DMS 273 treated with DMSO at 0.1 percent for 48 hours (cell line): ENCODE measurements around the gene ZNF285.
A peak's percentile ranks its signal among the peaks of the same experiment; 100 is the strongest.
"Not testable (repeated sequence)": the region's sequence is repeated elsewhere in the genome, so short reads cannot be mapped to it uniquely, and the experiment has no call there.

Experiments used
- DNase-seq: peaks from one replicate; lab custom pipeline; 2025; lab: John Stamatoyannopoulos, UW

ZNF285 gene

DNA sequence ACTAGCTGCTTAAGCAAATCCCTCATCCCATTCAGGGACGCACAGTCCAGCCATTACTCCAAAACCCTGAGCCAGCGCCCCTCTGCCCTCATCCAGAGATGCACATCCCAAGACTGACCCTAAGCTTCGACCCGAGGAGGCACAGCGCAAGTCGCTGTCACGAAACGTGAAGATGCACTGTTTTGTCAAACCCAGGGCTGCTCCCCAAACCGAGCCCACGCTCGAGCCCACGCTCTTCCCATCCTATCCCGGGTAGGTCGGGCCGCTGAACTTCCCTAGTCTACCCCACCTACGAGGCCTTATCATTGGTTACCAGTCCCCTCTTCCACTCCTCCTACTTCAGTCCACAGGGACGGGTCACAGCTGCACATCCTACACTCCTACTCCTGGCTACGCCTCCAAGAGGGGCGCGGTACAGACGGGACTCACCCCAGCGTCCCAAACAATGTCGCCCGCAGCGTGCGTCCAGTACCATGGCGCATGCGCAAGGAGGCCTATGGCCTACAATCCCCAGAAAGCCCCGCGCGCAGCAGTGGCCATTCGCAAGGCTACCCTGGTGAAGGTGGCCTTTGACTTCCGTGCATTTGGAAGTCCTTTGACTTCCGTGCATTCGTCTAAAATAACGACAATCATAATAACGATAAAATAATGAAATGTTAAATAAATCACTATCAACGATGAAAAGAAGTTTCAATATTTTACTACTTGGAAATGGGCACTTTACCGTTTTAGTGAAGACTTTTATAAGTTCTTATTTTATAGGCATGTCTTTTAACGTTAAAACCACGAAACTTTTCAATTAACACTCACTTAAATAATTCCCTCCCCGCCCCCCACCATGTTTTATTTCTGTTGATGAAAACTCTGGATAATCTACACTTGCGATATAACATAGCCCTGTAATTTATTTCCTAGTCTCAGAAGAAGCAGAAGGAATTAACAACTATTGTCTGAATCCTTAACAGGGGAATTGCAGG lies at the start of gene ZNF285:
ZNF285 (minus strand) TSS at position 470 of the 977 bp plus-strand sequence. CDS start 4,395 bp downstream, outside the sequence.
- no peak for DNase-seq

DNA sequence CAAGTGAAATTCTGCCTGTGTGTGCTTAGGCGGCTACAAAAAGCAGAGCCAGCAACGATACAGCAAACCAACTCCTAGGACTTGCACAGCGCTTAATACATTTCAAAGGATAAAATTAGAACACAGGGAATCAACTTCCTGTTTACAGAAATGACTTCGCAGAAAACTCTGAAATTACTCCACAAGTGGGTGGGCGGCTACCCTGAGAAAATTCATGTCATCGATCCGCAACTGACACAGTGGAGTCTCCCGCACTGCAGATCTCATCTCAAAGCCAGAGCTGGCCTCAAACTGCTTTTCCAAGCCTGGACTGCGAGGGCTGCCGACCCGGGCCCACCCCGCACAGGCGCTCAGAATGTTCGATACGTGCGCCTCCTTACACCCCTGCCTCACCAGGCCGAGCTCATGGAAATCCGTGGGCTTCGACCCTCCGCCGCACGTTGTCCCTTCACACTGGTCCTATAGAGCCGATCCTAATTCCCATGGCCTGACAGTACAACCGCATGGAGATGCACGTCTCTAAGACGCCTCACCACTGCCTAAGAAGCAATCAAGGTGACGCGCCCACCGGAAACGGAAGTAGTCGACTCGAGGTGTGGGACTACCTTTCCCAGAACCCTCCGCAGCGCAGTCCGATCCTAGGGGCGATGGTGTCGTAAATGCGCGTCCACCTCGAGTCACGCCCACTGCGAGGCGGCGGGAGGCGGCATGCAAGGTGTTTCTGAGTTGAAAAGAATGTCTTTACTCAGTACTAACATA lies 46.7 kb upstream of the ZNF285 start, which contains the start of gene ZNF229:
ZNF229 (minus strand) TSS at position 557 of the 759 bp plus-strand sequence. CDS start 5,625 bp downstream, outside the sequence.
- DNase-seq, result peak; percentile 68

DNA sequence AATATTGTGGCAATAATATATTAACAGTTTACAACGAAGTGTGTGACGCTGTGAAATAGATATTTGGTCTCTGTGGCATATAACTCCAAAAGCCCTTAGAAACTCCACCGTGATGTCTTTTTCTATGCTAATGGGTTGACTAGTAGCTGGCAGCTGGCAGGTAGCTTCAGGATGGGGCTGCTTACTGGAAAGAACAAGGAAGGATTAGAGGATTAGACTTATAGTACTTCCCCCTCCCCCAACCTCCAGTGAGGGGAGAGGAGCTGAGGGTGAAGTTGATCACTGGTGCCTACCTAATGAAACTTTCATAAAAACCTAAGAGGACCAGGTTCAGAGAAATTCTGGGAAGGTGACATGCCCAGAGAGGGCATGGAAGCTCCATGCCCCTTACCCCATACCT lies 37.0 kb upstream of the ZNF285 start:
- no peak for DNase-seq

DNA sequence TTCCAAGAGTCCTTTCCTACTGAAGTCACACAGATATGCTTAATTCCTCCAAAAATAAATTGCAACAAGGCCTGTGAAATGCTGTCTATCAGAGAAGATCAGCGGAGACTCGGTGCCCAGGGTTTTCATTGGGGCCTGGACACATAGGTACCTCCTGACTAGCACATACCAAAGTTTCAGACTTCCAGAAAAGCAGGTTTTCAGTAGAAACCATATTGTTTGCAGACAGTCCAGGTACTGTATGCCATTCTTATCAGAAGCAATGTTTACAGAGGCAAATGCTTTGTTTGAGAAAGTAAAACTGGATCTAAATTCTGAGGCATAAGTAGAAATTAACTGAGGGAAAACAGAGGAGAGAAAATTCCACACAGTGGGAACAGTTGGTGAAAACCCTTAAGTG lies 34.0 kb upstream of the ZNF285 start:
- DNase-seq, result no peak

DNA sequence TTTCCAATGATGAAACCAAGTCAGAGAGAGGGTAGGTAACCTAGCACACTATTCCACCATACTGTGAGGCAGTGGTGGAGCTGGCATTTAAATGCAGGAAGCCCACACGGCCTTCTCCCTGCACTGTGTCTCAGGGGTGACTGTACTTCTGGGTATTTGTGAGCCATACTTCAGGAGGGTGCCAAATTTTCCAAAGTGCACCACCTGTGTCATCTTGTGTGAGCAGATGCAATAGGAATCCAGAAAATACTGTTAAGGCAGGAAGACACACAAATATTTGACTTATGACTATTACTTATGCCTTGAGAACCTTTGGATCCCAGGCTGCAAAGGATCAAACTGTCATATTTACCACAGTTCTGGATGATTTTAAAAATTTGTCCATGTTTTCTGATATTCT lies 29.5 kb upstream of the ZNF285 start:
- no peak for DNase-seq

DNA sequence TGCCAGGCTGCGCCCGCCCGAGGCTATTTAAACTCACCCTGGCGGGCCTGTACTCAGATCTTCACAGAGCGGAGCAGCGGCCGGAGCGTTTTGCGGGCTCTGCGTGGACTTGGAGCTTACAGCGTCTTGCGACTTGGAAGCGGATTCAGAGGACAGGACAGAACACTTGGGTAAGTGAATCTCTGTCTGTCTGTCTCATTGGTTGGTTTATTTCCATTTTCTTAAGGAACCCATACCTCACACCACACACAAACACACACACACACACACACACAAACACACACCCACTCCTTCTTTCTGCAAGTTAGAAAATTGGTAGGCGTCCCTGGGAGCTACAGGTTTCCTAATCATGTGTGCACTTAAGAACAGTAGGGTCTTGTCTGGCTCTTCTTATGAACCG lies 14.1 kb upstream of the ZNF285 start:
- not testable (repeated sequence) for DNase-seq

DNA sequence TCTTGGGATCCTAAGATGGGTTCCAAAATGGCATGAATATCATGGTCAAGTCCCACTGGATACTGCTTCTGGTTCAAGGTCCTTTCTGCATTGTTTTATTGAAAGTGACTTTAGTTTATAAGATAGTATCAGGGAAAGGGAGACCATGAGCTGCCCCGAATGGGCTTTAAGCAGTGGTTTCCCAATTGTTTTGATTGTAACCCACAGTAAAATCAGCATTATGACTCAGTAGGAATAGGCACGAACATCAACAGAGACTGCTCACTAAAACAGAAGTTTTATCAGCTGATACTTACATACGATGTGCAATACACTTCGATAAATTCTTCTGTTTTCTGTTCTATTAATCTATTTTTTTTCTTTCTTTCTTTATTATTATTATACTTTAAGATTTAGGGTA lies 12.1 kb downstream of the ZNF285 start:
- DNase-seq, result not testable (repeated sequence)

DNA sequence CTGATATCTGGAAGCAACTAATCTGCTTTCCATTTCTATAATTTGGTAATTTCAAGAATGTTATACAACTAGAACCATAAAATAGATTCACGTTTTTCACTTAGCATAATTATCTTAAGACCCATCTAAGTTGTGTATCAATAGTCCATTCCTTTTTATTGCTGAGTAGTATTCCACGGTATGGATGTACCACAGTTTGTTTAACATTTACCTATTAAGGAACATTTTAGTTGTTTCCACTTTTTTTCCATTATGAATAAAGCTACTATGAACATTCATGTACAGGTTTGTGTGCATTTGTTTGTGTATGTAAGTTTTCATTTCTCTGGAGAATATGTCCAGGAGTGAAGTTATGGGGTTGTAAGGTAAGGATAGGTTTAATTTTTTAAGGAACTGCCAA lies 26.6 kb downstream of the ZNF285 start:
- no peak for DNase-seq

DNA sequence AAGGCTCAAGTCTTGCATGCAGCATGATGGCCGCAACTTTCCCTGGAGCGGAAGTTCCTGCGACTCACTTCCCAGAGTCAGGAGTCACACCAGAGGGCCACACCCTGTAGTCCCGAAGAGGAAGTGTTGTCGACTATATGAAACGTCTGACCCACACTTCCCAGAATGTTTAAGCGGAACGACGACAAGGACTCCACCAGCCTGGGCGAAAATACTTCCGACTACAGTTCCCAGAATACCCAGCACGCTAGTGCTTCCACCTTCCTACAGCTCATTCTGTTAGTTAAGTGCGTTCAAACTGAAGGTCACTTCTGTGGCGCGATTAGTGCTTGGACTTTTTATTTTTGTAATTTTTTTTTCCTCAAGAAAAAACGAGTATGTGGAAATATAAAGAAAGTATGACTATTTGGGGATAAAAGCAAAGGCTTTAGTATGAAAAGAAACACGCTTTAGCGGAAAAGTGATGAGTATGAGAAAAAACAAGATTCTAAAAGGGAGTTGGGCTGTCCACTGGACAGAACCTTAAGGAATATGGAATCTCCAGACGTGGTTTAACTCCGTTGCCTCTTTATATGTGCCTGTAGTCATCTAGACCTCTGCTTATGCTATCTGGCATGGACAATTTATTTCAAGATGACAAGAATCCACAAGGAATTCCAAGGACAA lies 29.5 kb downstream of the ZNF285 start:
- DNase-seq, result no peak

DNA sequence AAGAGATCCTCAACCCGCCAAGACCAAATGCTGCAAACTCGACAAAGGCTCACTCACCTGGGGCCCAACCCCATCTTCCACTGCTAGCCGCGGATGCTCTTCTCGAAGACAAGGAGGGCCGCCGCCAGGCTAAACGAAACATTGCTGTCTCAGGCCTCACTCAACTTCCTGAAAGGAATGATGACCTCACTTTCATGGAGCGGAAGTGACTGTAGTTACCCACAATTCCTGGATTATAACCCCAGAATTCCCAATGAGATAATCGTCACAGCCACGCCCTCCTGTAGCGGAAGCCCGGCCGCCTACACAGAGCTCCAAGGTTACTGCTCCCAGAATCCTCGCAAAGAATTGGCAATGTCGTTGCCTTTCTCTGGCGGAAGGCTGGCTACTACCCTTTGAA lies 34.4 kb downstream of the ZNF285 start:
- DNase-seq, result no peak

DNA sequence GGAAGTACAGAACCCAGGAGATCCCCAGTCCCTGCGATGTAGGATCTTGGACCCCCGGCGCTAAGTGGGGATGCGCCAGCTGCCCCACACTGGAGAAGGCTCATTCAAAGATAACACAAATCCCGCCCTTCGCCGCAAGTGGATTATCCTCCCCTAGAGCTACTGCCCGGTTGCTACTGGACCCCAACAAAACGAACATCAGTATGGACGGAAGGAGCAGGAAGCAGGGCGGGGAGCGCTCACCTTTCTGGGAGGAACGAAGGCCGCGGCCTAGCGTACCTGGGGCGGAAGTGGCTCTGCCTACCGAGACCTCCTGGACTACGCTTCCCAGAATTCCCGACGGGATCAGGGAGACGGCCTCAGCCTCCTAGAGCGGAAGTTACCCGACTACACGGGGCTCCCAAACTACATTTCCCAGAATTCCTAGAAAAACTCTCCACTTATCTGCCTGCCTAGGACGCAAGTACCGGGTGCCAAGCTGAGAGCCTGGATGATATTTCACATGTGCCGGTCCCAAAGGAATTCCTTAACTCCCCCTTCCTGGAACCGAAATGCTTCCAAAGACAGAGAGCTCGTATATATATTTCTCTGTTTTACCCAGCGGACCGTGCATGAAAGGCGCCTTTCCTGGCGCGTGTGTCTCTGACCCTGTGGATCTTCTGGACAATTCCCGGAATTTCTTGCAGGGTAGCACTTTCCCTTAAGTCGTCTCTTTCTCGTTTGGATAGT lies 44.9 kb downstream of the ZNF285 start, which contains the start of gene ZNF112:
ZNF112 (minus strand) TSS at position 298 of the 729 bp plus-strand sequence. CDS start 16,141 bp downstream, outside the sequence.
- DNase-seq, result peak; percentile 90

DNA sequence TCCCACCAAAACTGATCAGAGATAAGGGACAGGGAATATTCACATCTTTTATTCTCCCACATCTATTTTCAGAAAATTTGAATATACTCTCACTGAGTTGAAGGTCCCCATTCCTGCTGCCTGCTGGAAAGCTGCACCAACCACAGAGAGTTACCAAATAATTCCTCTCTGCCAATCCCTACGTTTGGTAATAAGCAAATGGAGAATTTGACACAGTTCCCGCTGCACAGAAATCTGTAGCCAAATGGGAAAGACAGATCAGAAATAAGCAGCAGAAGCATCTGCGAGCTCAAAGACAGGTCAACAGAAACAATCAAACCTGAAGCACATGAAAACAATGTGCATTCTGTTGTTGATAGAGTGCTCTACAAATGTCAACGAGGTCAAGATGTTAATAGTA lies 54.9 kb downstream of the ZNF285 start:
- DNase-seq, result no peak

DNA sequence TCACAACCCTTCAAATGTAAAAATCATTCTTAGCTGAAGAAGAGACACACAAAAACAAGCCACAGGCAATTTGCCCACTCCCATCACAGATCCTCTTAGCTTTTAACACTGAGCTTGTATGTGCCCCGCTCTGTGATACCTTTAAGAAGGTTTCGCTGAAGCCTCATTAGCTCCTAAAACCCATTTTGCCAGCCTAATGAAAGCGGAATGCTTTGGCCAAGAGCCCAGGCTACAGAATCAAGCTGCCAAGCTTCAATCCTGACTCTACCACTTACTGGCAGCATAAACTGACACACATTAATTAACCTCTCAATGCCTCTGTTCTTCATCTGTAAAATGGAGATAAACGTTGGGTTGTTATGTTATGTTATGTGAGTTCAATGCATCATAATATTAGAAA lies 55.4 kb downstream of the ZNF285 start:
- no peak for DNase-seq

DNA sequence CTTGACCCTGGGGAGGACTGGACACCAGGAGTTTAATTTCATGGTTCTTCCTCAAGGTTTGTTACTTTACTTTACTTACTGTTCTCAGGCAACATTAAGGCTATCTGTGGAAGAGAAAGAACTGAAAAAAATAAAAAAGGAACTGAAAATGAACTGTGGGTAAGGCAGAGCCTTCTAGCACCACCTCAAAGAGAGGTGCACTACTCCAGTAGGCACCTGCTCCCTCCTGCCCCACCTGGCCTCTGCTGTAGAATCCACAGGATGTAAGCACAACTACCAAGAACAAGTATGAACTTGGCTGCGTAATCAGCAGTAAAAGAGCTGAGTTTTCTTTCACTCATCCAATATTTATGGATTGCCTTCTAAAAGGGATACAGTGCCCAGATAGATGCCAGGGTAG lies 57.2 kb downstream of the ZNF285 start:
- DNase-seq, result no peak

DNA sequence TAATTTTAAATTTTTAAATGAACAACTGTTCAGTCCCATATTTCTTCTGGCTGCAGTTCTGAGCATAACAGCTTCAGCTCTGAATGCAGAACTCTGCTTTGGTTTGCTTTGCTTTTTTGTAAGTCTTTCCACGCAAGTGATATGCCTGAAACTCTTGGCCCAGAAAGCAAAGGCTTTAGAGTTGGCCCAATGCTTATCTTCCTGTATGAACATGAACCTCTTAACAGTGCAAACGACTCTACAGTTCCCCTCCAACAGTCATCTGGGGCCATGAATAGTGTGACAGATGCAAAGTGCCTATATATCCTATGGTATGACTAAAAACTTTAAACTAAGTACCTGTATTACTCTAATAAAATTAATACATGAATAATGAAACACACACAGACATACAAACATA lies 59.6 kb downstream of the ZNF285 start:
- no peak for DNase-seq

DNA sequence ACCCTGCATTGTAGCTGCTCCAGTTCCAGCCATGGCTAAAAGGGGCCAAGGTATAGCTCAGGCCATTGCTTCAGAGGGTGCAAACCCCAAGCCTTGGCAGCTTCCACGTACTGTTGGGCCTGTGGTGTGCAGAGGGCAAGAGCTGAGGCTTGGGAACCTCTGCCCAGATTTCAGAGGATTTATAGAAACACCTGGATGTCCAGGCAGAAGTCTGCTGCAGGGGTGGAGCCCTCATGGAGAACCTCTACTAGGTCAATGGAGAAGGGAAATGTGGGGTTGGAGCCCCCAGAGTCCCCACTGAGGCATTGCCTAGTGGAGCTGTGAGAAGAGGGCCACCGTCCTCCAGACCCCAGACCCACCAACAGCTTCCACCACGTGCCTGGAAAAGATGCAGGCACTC lies 66.8 kb downstream of the ZNF285 start:
- DNase-seq, result not testable (repeated sequence)
